ENCODE results near the gene SLC8A3.

Gene SLC8A3

GRCh38 chr14:70113211-70113610 is 75.5 kb downstream of the SLC8A3 start:
- no peak for DNase-seq

GRCh38 chr14:70108419-70108818 is 80.3 kb downstream of the SLC8A3 start:
- DNase-seq: no peak

- DNase-seq: no peak
Observed at GRCh38 chr14:70107309-70107708, 81.4 kb downstream of the SLC8A3 start.

- no peak for DNase-seq
Observed at GRCh38 chr14:70100071-70100470, 88.7 kb downstream of the SLC8A3 start.

- no peak for DNase-seq
Observed at GRCh38 chr14:70098250-70098809, 90.4 kb downstream of the SLC8A3 start.

GRCh38 chr14:70097576-70098249 is 91.0 kb downstream of the SLC8A3 start:
- no peak for DNase-seq

GRCh38 chr14:70096866-70097265 is 91.9 kb downstream of the SLC8A3 start:
- DNase-seq: no peak

- no peak for DNase-seq
Observed at GRCh38 chr14:70094631-70095030, 94.1 kb downstream of the SLC8A3 start.

GRCh38 chr14:70094106-70094505 is 94.6 kb downstream of the SLC8A3 start:
- DNase-seq: no peak

- DNase-seq: no peak
Observed at GRCh38 chr14:70093156-70093555, 95.6 kb downstream of the SLC8A3 start.

GRCh38 chr14:70087380-70087697 is 101.4 kb downstream of the SLC8A3 start:
- no peak for DNase-seq

- DNase-seq: peak; percentile 51
Observed at GRCh38 chr14:70086685-70087379, 101.9 kb downstream of the SLC8A3 start.

- DNase-seq: peak; percentile 1
Observed at GRCh38 chr14:70084226-70084625, 104.5 kb downstream of the SLC8A3 start.

GRCh38 chr14:70082394-70082793 is 106.4 kb downstream of the SLC8A3 start:
- DNase-seq: no peak

- no peak for DNase-seq
Observed at GRCh38 chr14:70080076-70080475, 108.7 kb downstream of the SLC8A3 start.

GRCh38 chr14:70078329-70078728 is 110.4 kb downstream of the SLC8A3 start:
- no peak for DNase-seq

GRCh38 chr14:70077720-70078119 is 111.0 kb downstream of the SLC8A3 start:
- DNase-seq: no peak

- no peak for DNase-seq
Observed at GRCh38 chr14:70077005-70077404, 111.7 kb downstream of the SLC8A3 start.

- peak; percentile 69 for DNase-seq
Observed at GRCh38 chr14:70073924-70074566, 114.7 kb downstream of the SLC8A3 start.

- no peak for DNase-seq
Observed at GRCh38 chr14:70069186-70069585, 119.6 kb downstream of the SLC8A3 start.

GRCh38 chr14:70067810-70068209 is 120.9 kb downstream of the SLC8A3 start:
- no peak for DNase-seq

GRCh38 chr14:70064136-70064865 is 124.5 kb downstream of the SLC8A3 start:
- DNase-seq: no peak

GRCh38 chr14:70061108-70061507 is 127.6 kb downstream of the SLC8A3 start:
- no peak for DNase-seq

Data from OCI-M1 (cell line).